Fibroblast of skin of back (primary cell): ENCODE results near the gene SPN.
"Not testable (repeated sequence)": the region's sequence is repeated elsewhere in the genome, so short reads cannot be mapped to it uniquely, and the experiment has no call there.

Experiments used
- DNase-seq: peaks from one replicate; pipeline ENCODE4 v3.0.0-alpha.2; 2013

Gene SPN

DNA sequence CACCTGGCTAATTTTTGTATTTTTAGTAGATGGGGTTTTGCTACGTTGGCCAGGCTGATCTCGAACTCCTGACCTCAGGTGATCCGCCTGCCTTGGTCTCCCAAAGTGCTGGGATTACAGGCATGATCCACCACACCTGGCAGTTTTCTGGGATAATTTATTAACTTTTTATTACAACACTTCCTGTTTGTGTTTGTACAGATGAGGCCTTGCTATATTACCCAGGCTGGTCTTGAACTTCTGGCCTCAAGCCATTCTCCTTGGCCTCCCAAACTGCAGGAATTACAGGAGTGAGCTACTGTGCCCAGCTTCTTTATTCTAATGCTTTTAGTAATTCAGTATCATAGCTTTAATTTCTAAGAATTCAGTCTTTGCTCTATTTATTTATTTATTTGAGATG, 16.1 kb upstream of the SPN start:
- no peak for DNase-seq

DNA sequence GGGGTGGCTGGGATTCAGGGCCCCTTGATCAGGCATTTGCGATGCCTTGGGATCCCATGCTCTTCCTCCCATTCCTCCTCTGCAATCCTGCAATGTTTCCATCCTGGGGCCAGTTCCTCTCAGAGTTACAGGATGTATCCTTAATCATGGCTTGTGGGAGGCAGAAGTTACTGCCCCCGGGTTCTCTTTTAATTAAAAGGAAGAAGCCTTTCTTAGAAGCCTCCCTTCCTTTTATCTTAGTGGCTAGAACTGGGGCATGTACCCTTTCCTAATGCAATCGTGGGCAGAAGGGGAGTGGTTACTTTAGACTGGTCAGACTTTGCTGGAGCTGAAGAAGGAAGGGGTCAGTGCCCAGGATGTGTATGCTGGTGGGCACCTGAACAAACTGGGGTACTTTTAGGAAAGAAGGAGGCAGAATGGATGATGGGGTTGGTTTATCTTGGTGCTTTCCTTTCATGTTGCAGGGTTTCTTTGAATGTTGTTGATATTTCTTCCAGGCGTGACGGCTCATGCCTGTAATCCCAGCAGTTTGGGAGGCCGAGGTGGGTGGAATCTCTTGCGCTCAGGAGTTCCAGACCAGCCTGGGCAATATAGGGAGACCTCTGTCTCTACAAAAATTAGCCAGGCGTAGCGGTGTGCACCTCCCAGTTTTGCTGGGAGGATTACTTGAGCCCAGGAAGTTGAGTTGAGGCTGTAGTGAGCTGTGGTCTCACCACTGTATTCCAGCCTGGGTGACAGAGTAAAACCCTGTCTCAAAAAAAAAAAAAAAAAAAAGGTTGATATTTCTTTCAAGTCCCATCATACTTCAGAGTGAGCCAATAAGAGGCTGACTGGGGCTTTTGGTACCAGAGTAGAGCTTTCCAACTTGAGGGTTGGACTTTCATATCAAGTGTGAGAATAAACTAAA, 13.2 kb upstream of the SPN start:
- DNase-seq, result no peak

DNA sequence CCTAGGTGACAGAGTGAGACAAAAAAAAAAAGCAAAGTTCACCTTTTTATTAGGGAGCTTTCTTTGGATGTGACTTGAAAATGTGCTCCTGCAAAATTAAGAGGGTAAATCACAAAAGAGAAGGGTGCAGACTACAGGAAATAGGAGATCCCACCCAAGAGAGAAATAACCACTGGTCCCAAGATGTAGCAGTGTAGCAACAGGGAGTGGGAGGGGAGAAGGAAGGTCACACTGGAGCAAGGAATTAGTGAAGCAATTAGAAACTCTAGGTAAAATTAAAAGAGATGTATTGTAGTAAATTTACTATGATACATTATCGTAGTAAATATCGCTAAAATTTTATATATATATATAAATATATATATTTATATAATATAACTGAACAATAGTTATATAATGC, 12.3 kb upstream of the SPN start:
- DNase-seq, result no peak

DNA sequence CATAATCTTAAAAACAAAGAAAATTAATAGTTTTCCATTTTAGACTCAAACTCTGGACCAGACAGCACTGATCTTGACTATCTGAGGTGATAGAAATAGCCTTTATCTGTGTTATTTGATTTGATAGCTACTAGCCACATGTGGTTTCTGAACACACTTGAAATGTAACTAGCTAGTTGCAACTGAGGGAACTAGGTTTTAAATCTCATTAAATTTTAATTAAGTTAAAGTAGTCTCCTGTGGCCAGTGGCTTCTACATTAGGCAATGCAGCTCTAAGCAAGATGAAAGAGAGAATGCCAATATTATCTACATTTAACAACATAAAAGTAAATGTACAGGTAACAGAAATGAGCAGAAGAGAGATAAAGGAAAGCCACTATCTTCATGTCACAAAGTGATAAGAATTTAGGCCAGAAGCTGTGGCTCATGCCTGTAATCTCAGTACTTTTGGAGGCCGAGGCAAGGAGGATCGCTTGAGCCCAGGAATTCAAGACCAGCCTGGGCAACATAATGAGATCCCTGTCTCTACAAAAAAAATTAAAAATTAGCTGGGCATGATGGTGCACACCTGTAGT, 11.2 kb upstream of the SPN start:
- no peak for DNase-seq

DNA sequence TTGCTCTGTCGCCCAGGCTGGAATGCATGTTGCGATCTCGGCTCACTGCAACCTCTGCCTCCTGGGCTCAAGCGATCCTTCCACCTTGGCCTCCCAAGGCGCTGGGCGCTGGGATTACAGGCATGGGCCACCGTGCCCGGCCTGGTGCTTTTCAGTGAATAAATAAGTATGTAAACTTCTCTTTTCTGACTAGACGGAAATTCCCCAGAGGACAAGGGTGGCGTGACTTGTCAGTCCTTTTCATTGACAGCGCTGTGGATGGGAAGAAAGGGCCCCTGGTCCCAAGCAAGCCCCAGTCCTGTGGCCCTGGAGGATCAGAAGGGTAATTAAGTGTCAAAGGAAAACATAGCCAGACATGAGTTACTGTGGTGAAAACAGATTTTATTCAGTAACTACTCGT, 9.6 kb upstream of the SPN start:
- DNase-seq, result no peak

DNA sequence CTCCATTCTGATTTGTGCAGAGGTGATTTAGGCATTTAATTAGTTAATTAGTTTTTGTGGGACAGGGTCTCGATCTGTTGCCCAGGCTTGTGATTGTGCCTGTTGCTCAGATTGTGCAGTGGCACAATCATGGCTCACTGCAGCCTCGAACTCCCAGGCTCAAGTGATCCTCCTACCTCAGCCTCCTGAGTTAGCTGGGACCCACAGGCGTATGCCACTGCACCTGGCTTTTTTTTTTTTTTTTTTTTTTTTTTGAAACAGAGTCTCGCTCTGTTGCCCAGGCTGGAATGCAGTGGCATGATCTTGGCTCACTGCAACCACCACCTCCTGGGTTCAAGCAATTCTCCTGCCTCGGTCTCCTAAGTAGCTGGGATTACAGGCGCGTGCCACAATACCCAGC, 9.2 kb upstream of the SPN start:
- not testable (repeated sequence) for DNase-seq

DNA sequence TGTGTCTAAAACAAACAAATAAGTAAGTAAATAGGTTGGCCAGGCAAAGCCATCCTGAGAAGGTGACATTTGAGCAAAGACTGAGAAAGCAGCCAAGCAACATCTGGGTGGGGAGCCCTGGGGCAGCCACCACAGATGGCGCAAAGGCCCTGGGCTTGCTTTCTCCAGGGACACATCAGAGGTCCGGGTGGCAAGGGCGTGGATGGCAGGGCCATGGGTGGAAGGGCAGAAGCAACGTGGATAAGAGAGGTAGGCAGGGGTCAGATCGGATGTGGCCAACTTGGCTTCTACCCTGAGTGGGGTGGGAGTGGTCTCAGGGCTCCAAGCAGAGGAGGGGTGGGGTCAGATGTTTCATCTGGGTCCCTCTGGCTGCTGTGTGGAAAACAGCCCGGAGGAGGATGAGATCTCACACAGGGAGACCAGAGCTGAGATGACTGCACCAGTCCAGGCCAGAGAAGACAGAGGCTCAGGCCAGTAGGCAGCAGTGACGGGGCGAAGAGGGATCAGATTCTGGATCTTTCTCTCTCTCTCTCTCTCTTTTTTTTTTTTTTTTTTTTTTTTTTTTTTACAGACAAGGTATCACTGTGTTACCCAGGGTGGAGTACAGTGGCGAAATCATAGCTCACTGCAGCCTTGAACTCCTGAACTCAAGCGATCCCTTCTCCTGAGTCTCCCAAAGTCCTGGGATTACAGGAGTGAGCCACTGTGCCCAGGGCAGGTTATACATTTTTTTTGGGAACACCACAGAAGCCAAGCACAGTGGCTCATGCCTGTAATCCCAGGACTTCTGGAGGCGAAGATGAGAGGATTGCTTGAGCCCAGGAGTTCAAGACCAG, 6.1 kb upstream of the SPN start:
- no peak for DNase-seq

DNA sequence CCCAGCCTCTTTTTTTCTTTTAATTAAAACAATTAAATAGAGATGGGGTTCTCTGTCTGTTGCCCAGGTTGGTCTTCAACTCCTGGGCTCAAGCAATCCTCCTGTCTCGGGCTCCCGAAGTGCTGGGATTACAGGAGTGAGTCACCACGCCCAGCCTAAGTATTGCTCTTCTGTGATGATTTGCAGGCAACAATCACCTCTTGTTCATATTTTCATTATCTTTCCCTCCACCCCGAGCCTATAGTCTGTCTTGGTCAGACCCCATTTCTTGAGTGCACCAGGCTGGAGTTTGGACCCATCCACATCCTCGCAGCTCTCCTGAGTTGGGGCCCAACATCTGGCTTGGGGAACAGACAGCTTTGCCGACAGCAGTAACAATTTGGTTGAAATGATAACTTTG, 4.3 kb upstream of the SPN start:
- no peak for DNase-seq

DNA sequence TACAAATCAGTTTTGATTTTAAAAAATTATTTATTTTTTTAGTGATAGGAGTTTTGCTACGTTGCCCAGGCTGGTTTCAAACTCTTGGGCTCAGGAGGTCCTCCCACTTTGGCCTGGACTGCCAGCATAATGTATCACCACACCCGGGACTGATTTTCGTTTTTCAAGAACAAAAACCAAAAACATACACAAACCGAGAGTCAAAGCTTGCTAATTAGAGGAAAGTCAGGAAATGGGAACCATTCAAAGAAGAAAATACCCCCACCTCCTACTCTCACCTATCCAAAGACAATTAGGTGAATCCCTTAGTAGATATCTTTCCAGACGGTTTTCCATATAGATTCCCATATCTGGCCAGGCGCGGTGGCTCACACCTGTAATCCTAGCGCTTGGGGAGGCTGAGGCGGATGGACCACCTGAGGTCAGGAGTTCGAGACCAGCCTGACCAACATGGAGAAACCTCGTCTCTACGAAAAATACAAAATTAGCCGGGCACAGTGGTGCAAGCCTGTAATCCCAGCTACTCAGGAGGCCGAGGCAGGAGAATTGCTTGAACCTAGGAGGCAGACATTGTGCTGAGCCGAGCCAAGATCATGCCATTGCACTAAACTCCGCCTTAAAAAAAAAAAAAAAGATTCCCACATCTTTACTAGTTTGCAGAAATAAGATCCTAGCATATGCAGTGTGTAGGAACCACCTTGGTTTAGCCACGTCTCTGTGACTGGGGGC, 883 bp upstream of the SPN start:
- DNase-seq, result no peak

DNA sequence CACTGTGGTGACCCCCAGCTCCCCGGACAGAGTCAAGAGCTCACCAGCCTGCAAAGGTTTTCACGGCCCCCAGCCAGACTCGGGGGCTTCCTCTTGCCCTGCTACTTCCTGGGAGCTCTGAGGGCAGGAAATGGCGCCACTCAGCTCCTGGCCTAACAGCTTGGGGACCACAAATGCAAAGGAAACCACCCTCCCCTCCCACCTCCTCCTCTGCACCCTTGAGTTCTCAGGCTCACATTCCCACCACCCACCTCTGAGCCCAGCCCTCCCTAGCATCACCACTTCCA, 375 bp upstream of the SPN start:
- no peak for DNase-seq

DNA sequence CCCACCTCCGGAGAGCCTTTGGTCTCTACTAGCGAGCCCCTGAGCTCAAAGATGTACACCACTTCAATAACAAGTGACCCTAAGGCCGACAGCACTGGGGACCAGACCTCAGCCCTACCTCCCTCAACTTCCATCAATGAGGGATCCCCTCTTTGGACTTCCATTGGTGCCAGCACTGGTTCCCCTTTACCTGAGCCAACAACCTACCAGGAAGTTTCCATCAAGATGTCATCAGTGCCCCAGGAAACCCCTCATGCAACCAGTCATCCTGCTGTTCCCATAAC, 702 bp downstream of the SPN start:
- no peak for DNase-seq

DNA sequence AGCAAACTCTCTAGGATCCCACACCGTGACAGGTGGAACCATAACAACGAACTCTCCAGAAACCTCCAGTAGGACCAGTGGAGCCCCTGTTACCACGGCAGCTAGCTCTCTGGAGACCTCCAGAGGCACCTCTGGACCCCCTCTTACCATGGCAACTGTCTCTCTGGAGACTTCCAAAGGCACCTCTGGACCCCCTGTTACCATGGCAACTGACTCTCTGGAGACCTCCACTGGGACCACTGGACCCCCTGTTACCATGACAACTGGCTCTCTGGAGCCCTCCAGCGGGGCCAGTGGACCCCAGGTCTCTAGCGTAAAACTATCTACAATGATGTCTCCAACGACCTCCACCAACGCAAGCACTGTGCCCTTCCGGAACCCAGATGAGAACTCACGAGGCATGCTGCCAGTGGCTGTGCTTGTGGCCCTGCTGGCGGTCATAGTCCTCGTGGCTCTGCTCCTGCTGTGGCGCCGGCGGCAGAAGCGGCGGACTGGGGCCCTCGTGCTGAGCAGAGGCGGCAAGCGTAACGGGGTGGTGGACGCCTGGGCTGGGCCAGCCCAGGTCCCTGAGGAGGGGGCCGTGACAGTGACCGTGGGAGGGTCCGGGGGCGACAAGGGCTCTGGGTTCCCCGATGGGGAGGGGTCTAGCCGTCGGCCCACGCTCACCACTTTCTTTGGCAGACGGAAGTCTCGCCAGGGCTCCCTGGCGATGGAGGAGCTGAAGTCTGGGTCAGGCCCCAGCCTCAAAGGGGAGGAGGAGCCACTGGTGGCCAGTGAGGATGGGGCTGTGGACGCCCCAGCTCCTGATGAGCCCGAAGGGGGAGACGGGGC, 1.3 kb downstream of the SPN start:
- no peak for DNase-seq

DNA sequence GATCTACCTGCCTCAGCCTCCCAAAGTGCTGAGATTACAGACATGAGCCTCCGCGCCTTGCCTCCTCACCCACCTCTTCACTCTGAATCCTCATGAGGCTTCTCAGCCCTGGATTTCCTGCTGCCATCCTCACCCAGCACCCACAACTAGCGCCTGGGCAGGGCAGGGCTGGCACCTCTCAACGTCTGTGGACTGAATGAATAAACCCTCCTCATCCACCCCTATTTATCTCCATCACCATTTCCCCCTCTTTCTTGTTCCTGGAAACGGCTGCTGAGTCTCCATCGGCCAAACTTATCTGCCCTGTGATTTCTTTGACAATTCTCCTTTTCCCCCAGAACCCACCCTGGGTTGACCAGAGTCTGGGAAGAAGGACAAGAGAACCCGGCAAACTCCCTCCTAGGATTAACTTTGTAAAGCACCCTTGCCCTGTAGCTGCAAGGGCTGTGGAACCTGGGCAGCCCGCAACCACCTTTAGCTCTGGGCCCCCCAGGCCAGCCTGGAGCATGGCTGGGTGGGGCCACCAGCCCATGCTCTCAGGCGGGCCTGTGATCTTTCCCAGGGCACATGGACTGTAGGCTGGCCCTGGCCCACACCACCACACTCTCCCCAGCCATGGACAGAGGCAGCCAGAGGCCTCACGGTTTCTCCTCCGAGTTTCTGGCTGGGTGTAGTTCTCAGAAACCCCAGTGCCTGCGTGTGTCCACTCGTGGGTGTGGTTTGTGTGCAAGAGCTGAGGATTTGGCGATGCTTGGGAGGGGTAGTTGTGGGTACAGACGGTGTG, 2.4 kb downstream of the SPN start:
- no peak for DNase-seq

DNA sequence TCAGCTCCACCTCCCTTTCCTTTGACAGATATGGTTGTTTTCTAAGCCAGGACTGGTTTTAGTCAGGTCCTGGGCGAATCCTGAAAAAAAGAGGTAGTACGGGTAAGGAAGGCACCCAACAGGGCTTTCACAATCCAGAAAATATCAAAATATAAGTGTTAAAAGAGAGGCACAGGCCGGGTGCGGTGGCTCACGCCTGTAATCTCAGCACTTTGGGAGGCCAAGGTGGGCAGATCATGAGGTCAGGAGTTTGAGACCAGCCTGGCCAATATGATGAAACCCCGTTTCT, 4.2 kb downstream of the SPN start:
- DNase-seq, result not testable (repeated sequence)

DNA sequence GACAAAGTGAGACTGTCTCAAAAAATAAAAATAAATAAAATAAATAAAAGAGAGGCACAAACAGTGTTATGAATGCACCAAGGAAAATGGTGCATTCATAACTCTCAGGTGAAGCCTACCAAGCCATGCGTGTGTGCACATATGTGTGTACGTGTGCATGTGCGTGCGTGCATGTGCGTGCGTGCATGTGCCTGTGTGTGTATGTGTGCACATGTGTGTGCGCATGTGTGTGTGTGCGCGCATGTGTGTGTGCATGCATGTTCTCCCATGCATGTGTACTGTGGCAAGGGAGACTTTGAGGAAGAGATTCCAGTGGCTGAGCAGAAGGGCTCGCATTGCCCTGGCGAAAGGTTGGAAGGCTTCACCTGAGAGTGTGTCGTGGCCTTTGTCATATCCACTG, 4.7 kb downstream of the SPN start:
- DNase-seq, result no peak

DNA sequence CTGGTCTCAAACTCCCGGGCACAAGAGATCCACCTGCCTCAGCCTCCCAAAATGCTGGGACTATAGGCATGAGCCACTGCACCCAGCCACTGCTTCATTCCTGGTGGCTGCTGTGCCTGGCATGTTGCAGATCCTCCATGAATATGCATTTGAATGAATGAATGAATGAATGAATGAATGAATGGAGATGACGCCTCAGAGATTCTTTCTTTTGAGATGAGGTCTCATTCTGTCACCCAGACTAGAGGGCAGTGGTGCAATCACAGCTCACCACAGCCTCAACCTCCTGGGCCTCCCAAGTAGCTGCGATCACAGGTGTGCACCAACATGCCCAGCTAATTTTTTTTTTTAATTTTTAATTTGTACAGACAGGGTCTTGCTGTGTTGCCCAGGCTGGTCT, 5.2 kb downstream of the SPN start:
- DNase-seq, result no peak

DNA sequence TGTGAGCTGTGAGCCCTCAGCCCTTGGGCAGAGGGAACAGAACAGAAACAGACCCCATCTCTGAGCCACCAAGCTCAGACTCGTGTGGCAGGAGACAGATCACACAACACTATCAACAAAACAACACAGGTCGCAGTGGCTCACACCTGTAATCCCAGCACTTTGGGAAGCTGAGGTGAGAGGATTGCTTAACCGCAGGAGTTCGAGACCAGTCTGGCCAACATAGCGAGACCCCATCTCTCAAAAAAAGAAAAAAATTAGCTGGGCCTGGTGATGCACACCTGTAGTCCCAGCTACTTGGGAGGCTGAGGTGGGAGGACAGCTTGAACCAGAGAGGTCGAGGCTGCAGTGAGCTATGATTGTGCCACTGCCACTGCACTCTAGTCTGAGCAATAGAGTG, 10.5 kb downstream of the SPN start:
- DNase-seq, result no peak

DNA sequence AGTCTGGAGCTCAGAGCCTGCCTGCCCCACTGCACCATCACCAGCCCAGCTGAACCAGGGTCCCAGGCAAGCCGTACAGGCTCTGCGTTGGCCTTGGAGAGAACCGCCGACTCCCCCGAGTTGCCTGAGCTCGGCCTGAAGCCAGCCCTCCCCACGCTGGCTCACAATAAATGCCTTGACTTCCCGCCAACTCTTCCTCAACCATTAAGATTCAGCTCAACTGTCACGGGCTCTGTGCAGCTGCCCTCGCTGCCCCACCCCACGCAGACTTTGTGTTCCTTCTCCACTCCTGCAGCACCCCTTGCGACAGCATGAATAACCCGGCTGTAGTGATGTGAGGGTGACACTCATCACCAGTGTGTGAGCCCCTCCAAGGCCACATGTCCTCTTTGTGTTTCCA, 11.1 kb downstream of the SPN start:
- DNase-seq, result no peak

DNA sequence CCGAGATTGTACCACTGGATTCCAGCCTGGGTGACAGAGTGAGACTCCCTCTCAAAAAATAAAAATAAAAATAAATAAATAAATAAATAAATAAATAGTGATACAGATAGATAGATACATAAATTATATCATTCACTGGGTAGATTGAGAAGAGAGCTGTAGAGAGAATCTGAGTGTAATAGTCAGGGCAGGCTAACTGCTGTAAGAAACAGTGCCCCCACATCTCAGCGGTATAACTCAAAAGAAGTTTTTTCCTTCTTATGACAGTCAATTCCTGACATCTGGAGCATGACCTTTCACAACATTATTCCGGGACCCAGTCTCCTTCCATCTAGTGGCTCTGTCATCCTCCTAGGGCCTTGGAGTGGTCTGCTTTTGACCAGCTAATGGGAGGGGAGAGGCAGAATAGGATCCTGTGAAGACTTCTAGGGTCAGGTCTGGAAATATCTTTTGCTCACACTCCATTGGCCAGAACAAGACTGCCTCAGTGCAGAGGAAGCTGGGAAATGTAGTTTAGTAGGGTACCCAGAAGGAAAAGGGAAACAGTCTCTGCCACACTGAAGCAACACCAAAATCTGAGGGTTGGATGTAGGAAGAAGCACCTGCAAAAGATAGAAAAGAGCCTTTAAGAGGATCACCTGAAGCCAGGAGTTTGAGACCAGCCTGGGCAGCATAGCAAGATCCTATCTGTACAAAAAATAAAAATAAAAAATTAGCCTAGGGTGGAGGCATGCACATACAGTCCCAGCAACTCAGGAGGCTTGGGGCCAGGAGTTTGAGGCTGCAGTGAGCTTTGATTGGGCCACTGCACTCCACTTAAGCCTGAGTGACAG, 13.0 kb downstream of the SPN start:
- peak; percentile 32 for DNase-seq

DNA sequence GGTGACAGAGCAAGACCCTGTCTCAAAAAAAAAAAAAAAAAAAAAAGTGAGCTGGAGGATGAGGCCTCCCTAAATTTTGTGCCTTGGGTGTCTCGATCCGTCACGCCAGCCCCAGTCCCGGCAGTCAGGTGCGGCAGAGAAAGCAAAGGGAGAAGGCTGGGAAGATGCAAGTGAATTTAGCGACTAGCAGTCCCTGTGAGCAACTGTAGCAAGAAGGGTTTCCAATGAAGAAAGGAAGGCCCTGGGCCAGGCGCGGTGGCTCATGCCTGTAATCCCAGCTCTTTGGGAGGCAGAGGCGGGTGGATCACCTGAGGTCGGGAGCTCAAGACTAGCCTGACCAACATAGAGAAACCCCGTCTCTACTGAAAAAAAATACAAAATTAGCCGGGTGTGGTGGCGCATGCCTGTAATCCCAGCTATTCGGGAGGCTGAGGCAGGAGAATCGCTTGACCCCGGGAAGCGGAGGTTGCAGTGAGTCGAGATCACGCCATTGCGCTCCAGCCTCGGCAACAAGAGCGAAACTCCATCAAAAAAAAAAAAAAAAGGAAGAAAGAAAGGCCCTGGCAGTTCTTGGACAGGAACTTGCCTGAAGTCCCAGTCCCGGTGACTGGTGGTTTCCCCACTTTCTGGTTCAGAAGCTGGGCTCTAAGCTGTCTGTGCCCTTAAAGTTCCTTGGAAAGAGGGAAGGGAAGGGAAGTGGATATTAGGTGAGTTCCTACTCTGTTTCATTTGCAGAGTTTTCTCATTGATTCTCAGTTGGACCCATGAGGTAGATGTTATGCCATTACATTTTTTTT, 14.1 kb downstream of the SPN start:
- no peak for DNase-seq
